HCT116 (cell line): ENCODE measurements around the gene ZNF283.

Experiments
- CTCF ChIP-seq, 3 experiments: fragments of 200-600 bp in 1 of 3; sonication (generic) in 1 of 3; IDR thresholded peaks in 2 of 3; conservative IDR thresholded peaks in 1 of 3; 2 replicates each; pipeline ENCODE4 v1.5.1; 2012 to 2017; ENCODE audit warnings: low read depth in 2 of 3, low read length in 2 of 3, antibody characterized with exemption in 1 of 3, borderline replicate concordance in 1 of 3, control low read depth in 1 of 3, mild to moderate bottlenecking in 1 of 3, mixed read lengths in 1 of 3, mixed run types in 1 of 3, moderate library complexity in 1 of 3; ENCODE audit not compliant: insufficient read depth in 1 of 3
- EGR1 ChIP-seq: IDR thresholded peaks from 2 replicates; pipeline ENCODE4 v1.6.1; 2012; ENCODE audit warnings: low read depth
- EZH2 ChIP-seq: fragments of 200-600 bp; sonication (generic); IDR thresholded peaks from 2 replicates; pipeline ENCODE4 v1.6.1; 2017; ENCODE audit warnings: antibody characterized with exemption, mixed run types
- JUND ChIP-seq: IDR thresholded peaks from 2 replicates; pipeline ENCODE4 v1.6.1; 2012
- POLR2A ChIP-seq: IDR thresholded peaks from 2 replicates; pipeline ENCODE4 v1.7.0; 2011; ENCODE audit warnings: borderline replicate concordance; ENCODE audit not compliant: insufficient read depth, insufficient read length; ENCODE audit errors: extremely low read depth
- POLR2AphosphoS5 ChIP-seq: IDR thresholded peaks from 2 replicates; pipeline ENCODE4 v1.6.1; 2011; ENCODE audit warnings: mild to moderate bottlenecking, low read depth, low read length, moderate library complexity
- REST ChIP-seq: IDR thresholded peaks from 2 replicates; pipeline ENCODE4 v1.6.1; 2012; ENCODE audit warnings: low read depth
- SRF ChIP-seq: IDR thresholded peaks from 2 replicates; pipeline ENCODE4 v1.6.1; 2012; ENCODE audit warnings: low read depth

- TF ChIP-seq JUND: peak; percentile 92
- TF ChIP-seq REST: no peak
- TF ChIP-seq CTCF (IDR thresholded peaks at IDR 0.05 in 2 of 3, conservative IDR thresholded peaks at IDR 0.05 in 1 of 3; ENCODE audit: borderline replicate concordance in 1 of 3, insufficient read depth in 1 of 3, low read depth in 2 of 3, low read length in 2 of 3): no peak
- TF ChIP-seq EGR1: no peak
- no peak for TF ChIP-seq EZH2
- TF ChIP-seq POLR2A: no peak
- TF ChIP-seq SRF: no peak
- TF ChIP-seq POLR2AphosphoS5: peak; percentile 55; the same call in 1 of the 2 replicates
Measured at GRCh38 chr19:43784241-43784980, 42.7 kb upstream of the ZNF283 start.
